ENCODE results near the gene FBXL16. TPM values are rescaled to one million over a fixed set of nuclear protein-coding genes. Genes with fewer than 3 reads are reported as not detected.
A peak's percentile ranks its signal among the peaks of the same experiment; 100 is the strongest.

The FBXL16 gene
- total RNA-seq, 1 experiment from 2014 or later, result 1.1 TPM

- H3K27me3 ChIP-seq (replicated peaks; ENCODE audit: insufficient read depth, low read depth, low read length, poor library complexity), result no peaks in the 10 kb centered on the region
- TF ChIP-seq EZH2 (IDR thresholded peaks at IDR 0.05; ENCODE audit: borderline replicate concordance, low read depth, low read length, poor library complexity, severe bottlenecking), result no peak
- TF ChIP-seq, protein P1, sequence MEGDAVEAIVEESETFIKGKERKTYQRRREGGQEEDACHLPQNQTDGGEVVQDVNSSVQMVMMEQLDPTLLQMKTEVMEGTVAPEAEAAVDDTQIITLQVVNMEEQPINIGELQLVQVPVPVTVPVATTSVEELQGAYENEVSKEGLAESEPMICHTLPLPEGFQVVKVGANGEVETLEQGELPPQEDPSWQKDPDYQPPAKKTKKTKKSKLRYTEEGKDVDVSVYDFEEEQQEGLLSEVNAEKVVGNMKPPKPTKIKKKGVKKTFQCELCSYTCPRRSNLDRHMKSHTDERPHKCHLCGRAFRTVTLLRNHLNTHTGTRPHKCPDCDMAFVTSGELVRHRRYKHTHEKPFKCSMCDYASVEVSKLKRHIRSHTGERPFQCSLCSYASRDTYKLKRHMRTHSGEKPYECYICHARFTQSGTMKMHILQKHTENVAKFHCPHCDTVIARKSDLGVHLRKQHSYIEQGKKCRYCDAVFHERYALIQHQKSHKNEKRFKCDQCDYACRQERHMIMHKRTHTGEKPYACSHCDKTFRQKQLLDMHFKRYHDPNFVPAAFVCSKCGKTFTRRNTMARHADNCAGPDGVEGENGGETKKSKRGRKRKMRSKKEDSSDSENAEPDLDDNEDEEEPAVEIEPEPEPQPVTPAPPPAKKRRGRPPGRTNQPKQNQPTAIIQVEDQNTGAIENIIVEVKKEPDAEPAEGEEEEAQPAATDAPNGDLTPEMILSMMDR (conservative IDR thresholded peaks at IDR 0.05; ENCODE audit: low read depth, low read length), result no peak
- ChIA-PET POLR2A (ENCODE audit: low non-redundant PET) (no interaction called here), CTCF (no interaction called here)
- BruUV-seq (replicated peaks), result no TSS peak
- intact Hi-C loops (cut with micrococcal nuclease; ENCODE audit: unreplicated experiment), result no loop called here
- H3K4me3 ChIP-seq (ENCODE audit: low read depth, low read length, poor library complexity, severe bottlenecking), result no peak overlapping the region
- H3K9me3 ChIP-seq (ENCODE audit: low read depth, low read length, poor library complexity, severe bottlenecking), result no peaks in the 10 kb centered on the region
- no peak for DNase-seq (ENCODE audit: low spot score)
- H3K27ac ChIP-seq (ENCODE audit: low read depth, low read length, poor library complexity, severe bottlenecking), result no peak overlapping the region
- no peaks in the 10 kb centered on the region for H3K4me1 ChIP-seq (ENCODE audit: insufficient read depth, low read length, poor library complexity, severe bottlenecking)
- peaks cover 4% of the 10 kb centered on the region for H3K36me3 ChIP-seq (ENCODE audit: insufficient read depth, low read length, poor library complexity, severe bottlenecking)
Observed at GRCh38 chr16:652454-653305, 52.9 kb downstream of the FBXL16 start.

- Histone ChIP-seq H3K4me1 (ENCODE audit: insufficient read depth, low read length, poor library complexity, severe bottlenecking) (no peaks in the 10 kb centered on the region), H3K27ac (ENCODE audit: low read depth, low read length, poor library complexity, severe bottlenecking) (no peak overlapping the region), H3K9me3 (ENCODE audit: low read depth, low read length, poor library complexity, severe bottlenecking) (no peaks in the 10 kb centered on the region), H3K27me3 (replicated peaks; ENCODE audit: insufficient read depth, low read depth, low read length, poor library complexity) (no peaks in the 10 kb centered on the region), H3K36me3 (ENCODE audit: insufficient read depth, low read length, poor library complexity, severe bottlenecking) (peaks cover 3% of the 10 kb centered on the region), H3K4me3 (ENCODE audit: low read depth, low read length, poor library complexity, severe bottlenecking) (no peak overlapping the region)
- no peak for TF ChIP-seq EZH2 (IDR thresholded peaks at IDR 0.05; ENCODE audit: borderline replicate concordance, low read depth, low read length, poor library complexity, severe bottlenecking)
- TF ChIP-seq, protein P1 (conservative IDR thresholded peaks at IDR 0.05; ENCODE audit: low read depth, low read length), result no peak
- ChIA-PET CTCF (no interaction called here), POLR2A (ENCODE audit: low non-redundant PET) (no interaction called here)
- DNase-seq (ENCODE audit: low spot score), result no peak
- intact Hi-C loops (cut with micrococcal nuclease; ENCODE audit: unreplicated experiment), result no loop called here
- no TSS peak for BruUV-seq (replicated peaks)
Observed at GRCh38 chr16:651844-652243, 53.8 kb downstream of the FBXL16 start.

DNA sequence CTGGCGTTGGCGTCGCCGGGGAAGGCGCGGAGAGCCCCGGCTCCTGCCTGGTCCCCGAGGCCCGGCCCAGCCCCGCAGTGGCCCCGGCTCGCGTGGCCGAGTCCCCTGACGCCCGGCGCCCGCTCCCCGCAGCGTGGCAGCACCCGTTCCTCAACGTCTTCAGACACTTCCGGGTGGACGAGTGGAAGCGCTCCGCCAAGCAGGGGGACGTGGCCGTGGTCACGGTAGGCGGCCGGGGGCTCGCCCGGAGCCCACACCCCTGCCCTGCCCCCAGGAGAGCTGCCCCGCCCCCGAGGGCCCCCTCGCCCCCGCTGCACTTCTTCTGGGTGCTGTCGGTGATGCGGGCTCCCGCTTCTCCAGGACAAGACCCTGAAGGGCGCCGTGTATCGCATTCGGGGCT, 56.0 kb downstream of the FBXL16 start:
- Histone ChIP-seq H3K4me1 (ENCODE audit: insufficient read depth, low read length, poor library complexity, severe bottlenecking) (no peaks in the 10 kb centered on the region), H3K4me3 (ENCODE audit: low read depth, low read length, poor library complexity, severe bottlenecking) (peak overlapping the region; percentile 86), H3K27ac (ENCODE audit: low read depth, low read length, poor library complexity, severe bottlenecking) (peak overlapping the region; percentile 94), H3K27me3 (replicated peaks; ENCODE audit: insufficient read depth, low read depth, low read length, poor library complexity) (no peaks in the 10 kb centered on the region), H3K36me3 (ENCODE audit: insufficient read depth, low read length, poor library complexity, severe bottlenecking) (no peaks in the 10 kb centered on the region), H3K9me3 (ENCODE audit: low read depth, low read length, poor library complexity, severe bottlenecking) (no peaks in the 10 kb centered on the region)
- CTCF ChIA-PET, result no interaction called here
- no TSS peak for BruUV-seq (replicated peaks)
- TF ChIP-seq, protein P1 (conservative IDR thresholded peaks at IDR 0.05; ENCODE audit: low read depth, low read length), result no peak
- TF ChIP-seq EZH2 (IDR thresholded peaks at IDR 0.05; ENCODE audit: borderline replicate concordance, low read depth, low read length, poor library complexity, severe bottlenecking), result no peak
- intact Hi-C loops (cut with micrococcal nuclease; ENCODE audit: unreplicated experiment), result no loop called here
- no peak for DNase-seq (ENCODE audit: low spot score)
- POLR2A ChIA-PET (ENCODE audit: low non-redundant PET), result no interaction called here

Data from A673 (cell line).